Type B pancreatic cell (in vitro differentiated cells): ENCODE results near the gene BACH1. TPM values are rescaled to one million over a fixed set of nuclear protein-coding genes. Genes with fewer than 3 reads are reported as not detected.

Experiments used
- DNase-seq: peaks from one replicate; pipeline ENCODE4 v3.0.0; 2021; ENCODE audit warnings: mixed read lengths; ENCODE audit not compliant: unreplicated experiment; ENCODE audit errors: extremely low spot score
- H3K27ac Mint-ChIP-seq: 2 replicates; pipeline ENCODE4 v1.8.0; 2021; ENCODE audit warnings: mild to moderate bottlenecking, mixed read lengths
- H3K27me3 Mint-ChIP-seq: 2 replicates; pipeline ENCODE4 v1.8.0; 2021; ENCODE audit warnings: mixed read lengths
- H3K36me3 Mint-ChIP-seq: 2 replicates; pipeline ENCODE4 v1.8.0; 2021; ENCODE audit warnings: mixed read lengths
- H3K4me1 Mint-ChIP-seq: one replicate; pipeline ENCODE4 v1.8.0; 2021; ENCODE audit warnings: mixed read lengths; ENCODE audit not compliant: unreplicated experiment
- H3K4me3 Mint-ChIP-seq: 2 replicates; pipeline ENCODE4 v1.8.0; 2021; ENCODE audit warnings: mild to moderate bottlenecking, mixed read lengths
- H3K9me3 Mint-ChIP-seq: 2 replicates; pipeline ENCODE4 v1.8.0; 2021; ENCODE audit warnings: mixed read lengths
- CTCF ChIP-seq: fragments of 200-600 bp; sonication (generic); conservative IDR thresholded peaks from 2 replicates; pipeline ENCODE4 v1.5.0; 2021; ENCODE audit warnings: antibody characterized with exemption, mild to moderate bottlenecking
- total RNA-seq: library from RNA; stranded (reverse); gene quantifications from 2 replicates; pipeline ENCODE4 v1.2.1, GENCODE V29; 2021; ENCODE audit warnings: low replicate concordance

The BACH1 gene
- total RNA-seq, 1 donor from 2014 or later: 90.5 TPM

- Mint-ChIP-seq H3K9me3 (peaks cover 5% of the 10 kb centered on the region), H3K36me3 (peaks cover 35% of the 10 kb centered on the region), H3K27me3 (no peaks in the 10 kb centered on the region), H3K4me3 (no peak overlapping the region), H3K4me1 (peaks cover 9% of the 10 kb centered on the region), H3K27ac (no peak overlapping the region)
- no peak for DNase-seq
- TF ChIP-seq CTCF: no peak
These were observed 13.1 kb downstream of the BACH1 start for GRCh38 chr21:29311802-29312201.

- Mint-ChIP-seq H3K4me3 (no peak overlapping the region), H3K9me3 (peaks cover 5% of the 10 kb centered on the region), H3K4me1 (peaks cover 15% of the 10 kb centered on the region)
These were observed 14.3 kb downstream of the BACH1 start for GRCh38 chr21:29312981-29313380.

GRCh38 chr21:29313662-29314408 is 15.1 kb downstream of the BACH1 start:
- Mint-ChIP-seq H3K4me1 (peaks cover 22% of the 10 kb centered on the region), H3K9me3 (peaks cover 5% of the 10 kb centered on the region), H3K4me3 (no peak overlapping the region), H3K27me3 (no peaks in the 10 kb centered on the region), H3K36me3 (peaks cover 36% of the 10 kb centered on the region), H3K27ac (no peak overlapping the region)
- DNase-seq: no peak
- TF ChIP-seq CTCF: no peak

More at GRCh38 chr21:29312981-29313380, 14.3 kb downstream of the BACH1 start:
- no peak for DNase-seq
- H3K27me3 Mint-ChIP-seq: no peaks in the 10 kb centered on the region
- no peak for TF ChIP-seq CTCF
- no peak overlapping the region for H3K27ac Mint-ChIP-seq
- H3K36me3 Mint-ChIP-seq: peaks cover 40% of the 10 kb centered on the region

- Mint-ChIP-seq H3K4me3 (peak overlapping the region; percentile 37), H3K27me3 (no peaks in the 10 kb centered on the region), H3K9me3 (peaks cover 5% of the 10 kb centered on the region), H3K4me1 (peaks cover 30% of the 10 kb centered on the region), H3K36me3 (peaks cover 43% of the 10 kb centered on the region), H3K27ac (peak overlapping the region; percentile 64)
- no peak for DNase-seq
- no peak for TF ChIP-seq CTCF
These were observed 16.5 kb downstream of the BACH1 start for GRCh38 chr21:29315131-29315749.

GRCh38 chr21:29316029-29316742 is 17.5 kb downstream of the BACH1 start:
- no peak for DNase-seq
- Mint-ChIP-seq H3K27ac (no peak overlapping the region), H3K4me3 (no peak overlapping the region), H3K27me3 (no peaks in the 10 kb centered on the region), H3K36me3 (peaks cover 39% of the 10 kb centered on the region), H3K9me3 (peaks cover 8% of the 10 kb centered on the region), H3K4me1 (peaks cover 30% of the 10 kb centered on the region)
- no peak for TF ChIP-seq CTCF
